ENCODE results near the gene TMPRSS15. TPM values are rescaled to one million over a fixed set of nuclear protein-coding genes. Genes with fewer than 3 reads are reported as not detected.

TMPRSS15 gene
- total RNA-seq, 1 donor from 2014 or later = not detected

GRCh38 chr21:18424276-18424675 lies 20.7 kb upstream of the TMPRSS15 start:
- Histone ChIP-seq H3F3A (ENCODE audit: low read depth) (no peaks in the 10 kb centered on the region), H3K27me3 (no peaks in the 10 kb centered on the region), H3K9ac (no peak overlapping the region), H3K27ac (no peak overlapping the region), H3K4me3 (no peak overlapping the region), H2AFZ (replicated peaks) (no peak overlapping the region), H3K36me3 (no peaks in the 10 kb centered on the region), H4K20me1 (ENCODE audit: low read depth) (no peaks in the 10 kb centered on the region), H3K4me2 (no peak overlapping the region), H3K9me3 (ENCODE audit: low read depth) (no peaks in the 10 kb centered on the region), H3K79me2 (ENCODE audit: low read depth) (no peaks in the 10 kb centered on the region), H3K4me1 (no peaks in the 10 kb centered on the region)
- peaks cover 2% of the 10 kb centered on the region for H3K27me3 Mint-ChIP-seq (ENCODE audit: insufficient read depth, low read depth)
- H3K4me1 Mint-ChIP-seq = peaks cover 7% of the 10 kb centered on the region
- no peaks in the 10 kb centered on the region for H3K36me3 Mint-ChIP-seq
- no peak overlapping the region for H3K27ac Mint-ChIP-seq
- no peak for TF ChIP-seq EZH2phosphoT487 (IDR thresholded peaks at IDR 0.05)
- TF ChIP-seq, protein P1, sequence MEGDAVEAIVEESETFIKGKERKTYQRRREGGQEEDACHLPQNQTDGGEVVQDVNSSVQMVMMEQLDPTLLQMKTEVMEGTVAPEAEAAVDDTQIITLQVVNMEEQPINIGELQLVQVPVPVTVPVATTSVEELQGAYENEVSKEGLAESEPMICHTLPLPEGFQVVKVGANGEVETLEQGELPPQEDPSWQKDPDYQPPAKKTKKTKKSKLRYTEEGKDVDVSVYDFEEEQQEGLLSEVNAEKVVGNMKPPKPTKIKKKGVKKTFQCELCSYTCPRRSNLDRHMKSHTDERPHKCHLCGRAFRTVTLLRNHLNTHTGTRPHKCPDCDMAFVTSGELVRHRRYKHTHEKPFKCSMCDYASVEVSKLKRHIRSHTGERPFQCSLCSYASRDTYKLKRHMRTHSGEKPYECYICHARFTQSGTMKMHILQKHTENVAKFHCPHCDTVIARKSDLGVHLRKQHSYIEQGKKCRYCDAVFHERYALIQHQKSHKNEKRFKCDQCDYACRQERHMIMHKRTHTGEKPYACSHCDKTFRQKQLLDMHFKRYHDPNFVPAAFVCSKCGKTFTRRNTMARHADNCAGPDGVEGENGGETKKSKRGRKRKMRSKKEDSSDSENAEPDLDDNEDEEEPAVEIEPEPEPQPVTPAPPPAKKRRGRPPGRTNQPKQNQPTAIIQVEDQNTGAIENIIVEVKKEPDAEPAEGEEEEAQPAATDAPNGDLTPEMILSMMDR (IDR thresholded peaks at IDR 0.05) = no peak
- TF ChIP-seq EZH2 (IDR thresholded peaks at IDR 0.05) = no peak
- no peak for DNase-seq (ENCODE audit: low spot score)
- peaks cover 2% of the 10 kb centered on the region for H3K9me3 Mint-ChIP-seq
- H3K4me3 Mint-ChIP-seq = no peak overlapping the region

DNA sequence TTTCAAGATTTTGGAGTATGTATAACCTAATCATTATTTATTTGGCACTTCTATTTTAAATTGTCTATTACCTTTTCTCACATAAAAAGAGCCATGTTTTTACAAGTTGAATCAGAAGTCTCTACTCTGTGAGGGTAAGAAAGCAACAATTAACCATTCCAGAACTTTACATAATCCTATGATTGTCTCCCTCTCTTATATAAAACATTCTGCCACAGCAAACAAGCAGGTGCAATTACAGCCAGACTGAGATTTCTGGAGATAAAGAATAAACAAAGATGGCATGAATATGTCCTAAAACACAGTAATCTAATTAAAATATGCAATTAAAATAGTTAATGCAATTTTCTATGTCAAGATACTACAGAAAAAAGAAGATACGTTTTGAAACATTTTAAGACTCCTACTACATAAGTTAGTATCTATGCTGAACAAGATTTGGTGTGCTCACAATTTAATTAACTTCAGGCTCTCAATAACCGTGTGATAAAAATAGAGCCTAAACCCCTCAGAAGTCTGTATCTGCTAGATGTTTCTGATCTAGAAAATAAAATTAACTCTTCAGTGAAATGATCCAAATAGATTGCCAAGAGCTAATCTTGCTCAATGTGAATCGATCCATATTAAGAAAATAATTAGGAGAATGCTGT lies 13.7 kb upstream of the TMPRSS15 start:
- H3K36me3 ChIP-seq = no peaks in the 10 kb centered on the region
- peaks cover 3% of the 10 kb centered on the region for H3K4me1 Mint-ChIP-seq
- no peaks in the 10 kb centered on the region for H3K79me2 ChIP-seq (ENCODE audit: low read depth)
- no peak overlapping the region for H3K9ac ChIP-seq
- DNase-seq (ENCODE audit: low spot score) = no peak
- H3K9me3 ChIP-seq (ENCODE audit: low read depth) = no peaks in the 10 kb centered on the region
- no peak overlapping the region for H2AFZ ChIP-seq (replicated peaks)
- H3K27ac ChIP-seq = no peak overlapping the region
- no peaks in the 10 kb centered on the region for H3K9me3 Mint-ChIP-seq
- no peak overlapping the region for H3K27ac Mint-ChIP-seq
- H3F3A ChIP-seq (ENCODE audit: low read depth) = no peaks in the 10 kb centered on the region
- TF ChIP-seq EZH2phosphoT487 (IDR thresholded peaks at IDR 0.05) (no peak), EZH2 (IDR thresholded peaks at IDR 0.05) (no peak)
- TF ChIP-seq, protein P1 (IDR thresholded peaks at IDR 0.05) = no peak
- H4K20me1 ChIP-seq (ENCODE audit: low read depth) = no peaks in the 10 kb centered on the region
- no peaks in the 10 kb centered on the region for H3K36me3 Mint-ChIP-seq
- no peak overlapping the region for H3K4me3 Mint-ChIP-seq
- H3K4me1 ChIP-seq = peaks cover 4% of the 10 kb centered on the region
- H3K27me3 ChIP-seq = no peaks in the 10 kb centered on the region
- no peak overlapping the region for H3K4me2 ChIP-seq
- peaks cover 4% of the 10 kb centered on the region for H3K27me3 Mint-ChIP-seq (ENCODE audit: insufficient read depth, low read depth)
- no peak overlapping the region for H3K4me3 ChIP-seq

DNA sequence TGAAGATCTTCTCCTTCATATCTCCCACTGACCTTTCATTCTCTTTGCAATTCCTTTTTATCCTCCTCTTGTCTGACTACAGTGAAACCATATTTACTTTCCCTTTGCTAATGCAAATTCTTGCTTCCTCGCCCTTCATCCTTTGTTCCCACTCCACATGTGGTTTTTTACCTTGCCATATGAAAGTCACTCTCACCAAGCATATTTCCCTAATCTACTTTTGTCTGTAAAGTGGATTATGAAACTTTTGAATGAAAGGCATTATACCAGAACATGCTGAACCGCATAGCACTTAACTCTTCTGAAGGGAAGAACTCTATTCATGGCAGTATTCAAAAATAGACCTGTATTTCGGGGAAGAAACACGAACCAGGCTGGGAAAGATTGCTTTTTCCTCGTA lies 8.0 kb upstream of the TMPRSS15 start:
- H3F3A ChIP-seq (ENCODE audit: low read depth) = no peaks in the 10 kb centered on the region
- peak overlapping the region; percentile 39 for H3K4me2 ChIP-seq
- H4K20me1 ChIP-seq (ENCODE audit: low read depth) = no peaks in the 10 kb centered on the region
- TF ChIP-seq EZH2 (IDR thresholded peaks at IDR 0.05) = no peak
- TF ChIP-seq, protein P1 (IDR thresholded peaks at IDR 0.05) = no peak
- Mint-ChIP-seq H3K36me3 (no peaks in the 10 kb centered on the region), H3K27me3 (ENCODE audit: insufficient read depth, low read depth) (peaks cover 2% of the 10 kb centered on the region), H3K4me1 (peaks cover 19% of the 10 kb centered on the region), H3K4me3 (peak overlapping the region; percentile 3), H3K27ac (peak overlapping the region; percentile 1), H3K9me3 (no peaks in the 10 kb centered on the region)
- peak; percentile 15 for DNase-seq (ENCODE audit: low spot score)
- H3K9me3 ChIP-seq (ENCODE audit: low read depth) = no peaks in the 10 kb centered on the region
- H3K27ac ChIP-seq = no peak overlapping the region
- H3K9ac ChIP-seq = no peak overlapping the region
- H3K36me3 ChIP-seq = no peaks in the 10 kb centered on the region
- no peak overlapping the region for H2AFZ ChIP-seq (replicated peaks)
- H3K79me2 ChIP-seq (ENCODE audit: low read depth) = no peaks in the 10 kb centered on the region
- no peaks in the 10 kb centered on the region for H3K27me3 ChIP-seq
- H3K4me3 ChIP-seq = peak overlapping the region; percentile 4
- peaks cover 25% of the 10 kb centered on the region for H3K4me1 ChIP-seq
